Common myeloid progenitor, CD34-positive (primary cell): ENCODE measurements around the gene DCAF4.

ENCODE experiments used
- CTCF ChIA-PET: fragments of 350-600 bp; sonication (Branson Sonifier 250); formaldehyde crosslinking; loops from one replicate; lab custom pipeline; 2021; ENCODE audit warnings: antibody characterized with exemption; lab: Charles Lee
- POLR2A ChIA-PET: fragments of 350-600 bp; sonication (Branson Sonifier 250); formaldehyde crosslinking; loops from one replicate; lab custom pipeline; 2021; ENCODE audit warnings: antibody characterized with exemption; lab: Charles Lee
- DNase-seq, 3 donors: peaks; one replicate each; pipeline versions ENCODE4 v3.0.0 to v3.0.0-alpha.2; 2013
- H3K27ac ChIP-seq, 2 experiments: 1 replicate in 1 of 2; 2 replicates in 1 of 2; pipeline ENCODE4 v1.7.0; 2013; ENCODE audit warnings: inconsistent platforms in 2 of 2, low read length in 2 of 2, mild to moderate bottlenecking in 2 of 2, low read depth in 1 of 2, moderate library complexity in 1 of 2; ENCODE audit not compliant: severe bottlenecking in 2 of 2, insufficient read depth in 1 of 2, poor library complexity in 1 of 2
- H3K27me3 ChIP-seq, 5 experiments: replicated peaks in 2 of 5; 1 replicate in 3 of 5; 2 replicates in 2 of 5; pipeline versions ENCODE4 v1.6.1 to v1.7.0; 2013; ENCODE audit warnings: low read length in 4 of 5, mild to moderate bottlenecking in 2 of 5, moderate library complexity in 2 of 5, inconsistent platforms in 1 of 5; ENCODE audit not compliant: insufficient read depth in 5 of 5, control insufficient read depth in 4 of 5
- H3K36me3 ChIP-seq, 4 experiments: 1 replicate in 2 of 4; 2 replicates in 2 of 4; pipeline versions ENCODE4 v1.6.1 to v1.7.0; 2013; ENCODE audit warnings: low read length in 3 of 4, control low read depth in 1 of 4, mild to moderate bottlenecking in 1 of 4; ENCODE audit not compliant: control insufficient read depth in 4 of 4, insufficient read depth in 4 of 4
- H3K4me1 ChIP-seq, 4 experiments: 1 replicate in 3 of 4; 2 replicates in 1 of 4; pipeline versions ENCODE4 v1.6.1 to v1.7.1; 2013; ENCODE audit warnings: low read length in 3 of 4, mild to moderate bottlenecking in 3 of 4, control low read depth in 1 of 4, inconsistent platforms in 1 of 4, moderate library complexity in 1 of 4; ENCODE audit not compliant: control insufficient read depth in 4 of 4, insufficient read depth in 4 of 4; ENCODE audit errors: control extremely low read depth in 1 of 4
- H3K4me3 ChIP-seq, 7 experiments: 1 replicate in 4 of 7; 2 replicates in 3 of 7; pipeline versions ENCODE4 v1.5.1 to v1.7.0; 2013; ENCODE audit warnings: mild to moderate bottlenecking in 7 of 7, low read length in 6 of 7, moderate library complexity in 6 of 7, inconsistent platforms in 2 of 7, low read depth in 2 of 7, control low read depth in 1 of 7; ENCODE audit not compliant: insufficient read depth in 4 of 7, control insufficient read depth in 1 of 7; ENCODE audit errors: extremely low read depth in 1 of 7
- H3K9me3 ChIP-seq, 5 experiments: 1 replicate in 4 of 5; 2 replicates in 1 of 5; pipeline versions ENCODE4 v1.6.1 to v1.7.1; 2013; ENCODE audit warnings: low read length in 4 of 5, mild to moderate bottlenecking in 2 of 5, inconsistent platforms in 1 of 5, low read depth in 1 of 5, moderate library complexity in 1 of 5; ENCODE audit not compliant: control insufficient read depth in 4 of 5, insufficient read depth in 2 of 5; ENCODE audit errors: control extremely low read depth in 1 of 5
- WGBS: methylation state at CpG from one replicate; pipeline ENCODE4 v1.1.5; 2013; ENCODE audit not compliant: insufficient coverage; 5-methylcytosine and 5-hydroxymethylcytosine counted together

DCAF4 gene

GRCh38 chr14:72909163-72909562, 17.1 kb upstream of the DCAF4 start:
- ChIA-PET CTCF (interaction anchor here (0.6 to 3.5 kb wide), 8 partner anchors 10 to 401 kb away, joined by 3 to 33 read pairs (median 4); no protein-coding TSS in a partner anchor), POLR2A (no interaction called here)
- H3K27me3 ChIP-seq: peaks cover 0 to 30% (median 10%) of the 10 kb centered on the region in 5 experiments
- H3K4me3 ChIP-seq: no peak overlapping the region
- WGBS: 100% methylated on average over 5 of the region's 5 CpGs
- no peaks in the 10 kb centered on the region for H3K36me3 ChIP-seq
- no peaks in the 10 kb centered on the region for H3K9me3 ChIP-seq
- H3K4me1 ChIP-seq: peaks cover 0 to 5% (median 2%) of the 10 kb centered on the region in 4 experiments
- H3K27ac ChIP-seq: no peak overlapping the region
- DNase-seq: no peak

DNA sequence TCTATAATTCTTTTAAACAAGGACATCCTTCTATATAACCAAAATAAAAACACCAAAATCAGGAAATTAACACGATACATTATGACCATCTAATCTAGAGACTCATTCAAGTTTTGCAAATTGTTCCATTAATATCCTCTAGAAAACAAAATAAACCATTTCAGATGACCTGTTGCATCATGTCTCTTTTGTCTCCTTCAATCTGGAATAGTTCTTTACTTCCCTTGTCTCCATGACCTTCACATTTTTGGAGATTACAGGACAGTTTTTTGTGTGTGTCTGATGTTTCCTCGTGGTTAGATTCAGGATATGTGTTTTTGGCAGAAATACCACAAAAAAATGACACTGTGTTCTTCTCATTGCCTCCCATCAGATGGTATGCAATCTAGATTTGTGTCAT, 12.5 kb upstream of the DCAF4 start:
- peak in 1 of 3 donors; percentile 18 for DNase-seq
- POLR2A ChIA-PET: no interaction called here
- CTCF ChIA-PET: interaction anchor here (1.3 kb wide), 1 partner anchor 12 kb away, joined by 3 read pairs; no protein-coding TSS in a partner anchor
- H3K4me1 ChIP-seq: peaks cover 0 to 9% (median 2%) of the 10 kb centered on the region in 4 experiments
- no peaks in the 10 kb centered on the region for H3K9me3 ChIP-seq
- no peak overlapping the region for H3K4me3 ChIP-seq
- 75% methylated on average over 1 of the region's 2 CpGs for WGBS
- H3K27ac ChIP-seq: no peak overlapping the region
- H3K36me3 ChIP-seq: no peaks in the 10 kb centered on the region
- H3K27me3 ChIP-seq: peaks cover 2 to 11% (median 4%) of the 10 kb centered on the region in 5 experiments

- WGBS: 50% methylated on average over 2 of the region's 6 CpGs
- H3K27me3 ChIP-seq: peaks cover 2 to 18% (median 9%) of the 10 kb centered on the region in 5 experiments
- no peaks in the 10 kb centered on the region for H3K36me3 ChIP-seq
- no peak for DNase-seq
- H3K27ac ChIP-seq: no peak overlapping the region
- H3K4me1 ChIP-seq: peaks cover 0 to 9% (median 2%) of the 10 kb centered on the region in 4 experiments
- peaks cover 0 to 2% (median 0%) of the 10 kb centered on the region in 5 experiments for H3K9me3 ChIP-seq
- H3K4me3 ChIP-seq: no peak overlapping the region
- POLR2A ChIA-PET: no interaction called here
- CTCF ChIA-PET: interaction anchor here (0.9 kb wide), 1 partner anchor 12 kb away, joined by 5 read pairs; no protein-coding TSS in a partner anchor
These were observed 10.1 kb upstream of the DCAF4 start for GRCh38 chr14:72916174-72916573.

DNA sequence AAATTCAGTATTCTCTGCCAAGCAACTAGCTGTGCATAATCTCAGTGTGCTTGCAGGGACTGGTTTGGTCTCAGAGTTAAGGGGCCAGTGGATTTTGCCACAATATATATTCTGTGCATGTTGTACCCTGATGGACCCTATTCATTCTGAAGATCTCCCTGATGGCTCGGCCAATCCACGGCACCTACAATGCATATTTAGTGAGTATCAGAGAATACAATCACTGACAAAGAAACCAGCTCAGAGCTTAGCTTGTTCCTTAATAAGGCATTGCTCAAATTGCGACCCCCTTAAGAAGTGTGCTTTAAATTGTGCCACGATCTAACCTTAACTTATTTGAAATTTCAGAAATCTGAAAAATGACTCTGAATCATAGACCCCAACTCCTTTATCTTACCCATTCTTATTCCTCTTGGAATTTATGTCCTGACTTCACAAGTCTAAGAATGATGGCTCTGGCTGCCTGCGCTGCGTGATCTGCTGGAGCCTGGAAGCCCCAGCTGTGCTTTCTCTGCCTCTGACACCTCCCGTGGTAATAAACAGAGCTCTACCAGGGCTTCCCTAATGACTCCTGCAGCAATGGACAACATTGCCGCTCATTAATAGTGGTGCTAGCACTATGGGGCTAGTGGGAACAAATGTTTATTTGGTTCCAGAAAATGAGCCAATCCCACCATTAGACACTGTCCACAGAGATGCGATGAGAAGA, 9.0 kb upstream of the DCAF4 start:
- H3K9me3 ChIP-seq: peaks cover 0 to 2% (median 0%) of the 10 kb centered on the region in 5 experiments
- DNase-seq: no peak
- peaks cover 0 to 9% (median 2%) of the 10 kb centered on the region in 4 experiments for H3K4me1 ChIP-seq
- no peak overlapping the region for H3K27ac ChIP-seq
- no peak overlapping the region for H3K4me3 ChIP-seq
- ChIA-PET CTCF (interaction anchor here (0.8 to 1.5 kb wide), 3 partner anchors 12 to 404 kb away, joined by 3 to 10 read pairs (median 5); no protein-coding TSS in a partner anchor), POLR2A (no interaction called here)
- H3K36me3 ChIP-seq: no peaks in the 10 kb centered on the region
- WGBS: 91% methylated on average over 6 of the region's 9 CpGs
- peaks cover 2 to 18% (median 7%) of the 10 kb centered on the region in 5 experiments for H3K27me3 ChIP-seq

- 100% methylated on average over 1 of the region's 2 CpGs for WGBS
- POLR2A ChIA-PET: interaction anchor here (0.6 kb wide), 1 partner anchor 12 kb away, joined by 3 read pairs; no protein-coding TSS in a partner anchor
- CTCF ChIA-PET: interaction anchor here (1.5 kb wide), 1 partner anchor 11 kb away, joined by 5 read pairs; no protein-coding TSS in a partner anchor
- no peaks in the 10 kb centered on the region for H3K36me3 ChIP-seq
- no peak overlapping the region for H3K4me3 ChIP-seq
- peaks cover 0 to 2% (median 0%) of the 10 kb centered on the region in 5 experiments for H3K9me3 ChIP-seq
- DNase-seq: no peak
- no peak overlapping the region for H3K27ac ChIP-seq
- peaks cover 2 to 18% (median 7%) of the 10 kb centered on the region in 5 experiments for H3K27me3 ChIP-seq
- H3K4me1 ChIP-seq: no peaks in the 10 kb centered on the region
These were observed 6.3 kb upstream of the DCAF4 start for GRCh38 chr14:72920008-72920407.

GRCh38 chr14:72921396-72921795, 4.9 kb upstream of the DCAF4 start:
- H3K4me1 ChIP-seq: peaks cover 0 to 7% (median 5%) of the 10 kb centered on the region in 4 experiments
- peaks cover 2 to 18% (median 7%) of the 10 kb centered on the region in 5 experiments for H3K27me3 ChIP-seq
- DNase-seq: no peak
- no peak overlapping the region for H3K27ac ChIP-seq
- no peak overlapping the region for H3K4me3 ChIP-seq
- CTCF ChIA-PET: interaction anchor here (1.0 kb wide), 1 partner anchor 17 kb away, joined by 3 read pairs; no protein-coding TSS in a partner anchor
- POLR2A ChIA-PET: no interaction called here
- no peaks in the 10 kb centered on the region for H3K36me3 ChIP-seq
- peaks cover 0 to 2% (median 0%) of the 10 kb centered on the region in 5 experiments for H3K9me3 ChIP-seq

GRCh38 chr14:72924337-72924736, 1.9 kb upstream of the DCAF4 start:
- no peak for DNase-seq
- Histone ChIP-seq H3K4me3 (no peak overlapping the region), H3K4me1 (peaks cover 0 to 18% (median 15%) of the 10 kb centered on the region in 4 experiments), H3K27ac (no peak overlapping the region), H3K27me3 (peaks cover 0 to 6% (median 3%) of the 10 kb centered on the region in 5 experiments), H3K36me3 (no peaks in the 10 kb centered on the region), H3K9me3 (peaks cover 0 to 2% (median 0%) of the 10 kb centered on the region in 5 experiments)
- WGBS: 75% methylated on average over 4 of the region's 5 CpGs
- POLR2A ChIA-PET: interaction anchor here (0.6 kb wide), 1 partner anchor 1535 kb away, joined by 4 read pairs; no protein-coding TSS in a partner anchor
- CTCF ChIA-PET: interaction anchor here (1.7 kb wide), 1 partner anchor 410 kb away, joined by 5 read pairs; no protein-coding TSS in a partner anchor
